ENCODE data around the gene OR5M11. TPM values are rescaled to one million over a fixed set of nuclear protein-coding genes. Genes with fewer than 3 reads are reported as not detected.

Gene OR5M11
- total RNA-seq, 1 experiment from 2014 or later = not detected

GRCh38 chr11:56531856-56532255 lies 11.2 kb downstream of the OR5M11 start:
- peaks cover 8% of the 10 kb centered on the region for H3K9me3 ChIP-seq (ENCODE audit: low read length)
- H4K20me1 ChIP-seq (ENCODE audit: insufficient read depth, low read depth, low read length) = no peaks in the 10 kb centered on the region
- no peak overlapping the region for H3K27ac ChIP-seq (ENCODE audit: low read length)
- H3K9ac ChIP-seq (ENCODE audit: low read length) = no peak overlapping the region
- H3K4me2 ChIP-seq (ENCODE audit: low read depth, low read length, poor library complexity, severe bottlenecking) = no peak overlapping the region
- H3K27me3 ChIP-seq (ENCODE audit: low read length) = no peaks in the 10 kb centered on the region
- no peaks in the 10 kb centered on the region for H3K79me2 ChIP-seq (ENCODE audit: low read length)
- no peaks in the 10 kb centered on the region for H3K4me1 ChIP-seq (ENCODE audit: low read length)
- H2AFZ ChIP-seq (ENCODE audit: low read length) = no peak overlapping the region
- no peaks in the 10 kb centered on the region for H3K36me3 ChIP-seq (ENCODE audit: insufficient read depth, low read length)
- DNase-seq = no peak
- no peak overlapping the region for H3K4me3 ChIP-seq (ENCODE audit: low read length)
- no peaks in the 10 kb centered on the region for H3K9me2 ChIP-seq (replicated peaks; ENCODE audit: insufficient read depth, low read length)

- no peak overlapping the region for H3K9ac ChIP-seq (ENCODE audit: low read length)
- no peaks in the 10 kb centered on the region for H4K20me1 ChIP-seq (ENCODE audit: insufficient read depth, low read depth, low read length)
- H3K4me3 ChIP-seq (ENCODE audit: low read length) = no peak overlapping the region
- H3K27ac ChIP-seq (ENCODE audit: low read length) = no peak overlapping the region
- no peaks in the 10 kb centered on the region for H3K36me3 ChIP-seq (ENCODE audit: insufficient read depth, low read length)
- H3K27me3 ChIP-seq (ENCODE audit: low read length) = no peaks in the 10 kb centered on the region
- no peaks in the 10 kb centered on the region; the same call in 1 of the 2 replicates for H3K9me2 ChIP-seq (replicated peaks; ENCODE audit: insufficient read depth, low read length)
- no peaks in the 10 kb centered on the region for H3K9me3 ChIP-seq (ENCODE audit: low read length)
- no peak for DNase-seq
- H2AFZ ChIP-seq (ENCODE audit: low read length) = no peak overlapping the region
- H3K79me2 ChIP-seq (ENCODE audit: low read length) = no peaks in the 10 kb centered on the region
- H3K4me1 ChIP-seq (ENCODE audit: low read length) = no peaks in the 10 kb centered on the region
- H3K4me2 ChIP-seq (ENCODE audit: low read depth, low read length, poor library complexity, severe bottlenecking) = no peak overlapping the region
These were observed 21.0 kb downstream of the OR5M11 start for GRCh38 chr11:56522008-56522407.

- Histone ChIP-seq H3K79me2 (ENCODE audit: low read length) (no peaks in the 10 kb centered on the region), H3K4me2 (ENCODE audit: low read depth, low read length, poor library complexity, severe bottlenecking) (no peak overlapping the region), H2AFZ (ENCODE audit: low read length) (no peak overlapping the region), H3K27me3 (ENCODE audit: low read length) (no peaks in the 10 kb centered on the region), H3K4me3 (ENCODE audit: low read length) (no peak overlapping the region), H4K20me1 (ENCODE audit: insufficient read depth, low read depth, low read length) (no peaks in the 10 kb centered on the region), H3K9ac (ENCODE audit: low read length) (no peak overlapping the region), H3K9me3 (ENCODE audit: low read length) (peaks cover 3% of the 10 kb centered on the region; the same call in 1 of the 2 replicates), H3K36me3 (ENCODE audit: insufficient read depth, low read length) (no peaks in the 10 kb centered on the region), H3K27ac (ENCODE audit: low read length) (no peak overlapping the region), H3K4me1 (ENCODE audit: low read length) (no peaks in the 10 kb centered on the region), H3K9me2 (replicated peaks; ENCODE audit: insufficient read depth, low read length) (no peaks in the 10 kb centered on the region)
- DNase-seq = no peak
These were observed 29.8 kb downstream of the OR5M11 start for GRCh38 chr11:56513280-56513679.

GRCh38 chr11:56509439-56509838 lies 33.6 kb downstream of the OR5M11 start:
- no peaks in the 10 kb centered on the region for H3K79me2 ChIP-seq (ENCODE audit: low read length)
- no peaks in the 10 kb centered on the region for H4K20me1 ChIP-seq (ENCODE audit: insufficient read depth, low read depth, low read length)
- no peak for DNase-seq
- no peaks in the 10 kb centered on the region for H3K4me1 ChIP-seq (ENCODE audit: low read length)
- no peaks in the 10 kb centered on the region for H3K27me3 ChIP-seq (ENCODE audit: low read length)
- H3K4me2 ChIP-seq (ENCODE audit: low read depth, low read length, poor library complexity, severe bottlenecking) = no peak overlapping the region
- H3K9me3 ChIP-seq (ENCODE audit: low read length) = no peaks in the 10 kb centered on the region
- no peak overlapping the region for H3K9ac ChIP-seq (ENCODE audit: low read length)
- no peak overlapping the region for H3K4me3 ChIP-seq (ENCODE audit: low read length)
- no peaks in the 10 kb centered on the region for H3K9me2 ChIP-seq (replicated peaks; ENCODE audit: insufficient read depth, low read length)
- H2AFZ ChIP-seq (ENCODE audit: low read length) = no peak overlapping the region
- H3K27ac ChIP-seq (ENCODE audit: low read length) = no peak overlapping the region
- no peaks in the 10 kb centered on the region for H3K36me3 ChIP-seq (ENCODE audit: insufficient read depth, low read length)

GRCh38 chr11:56497010-56497409 lies 46.0 kb downstream of the OR5M11 start:
- Histone ChIP-seq H3K4me3 (ENCODE audit: low read length) (no peak overlapping the region), H3K9me2 (replicated peaks; ENCODE audit: insufficient read depth, low read length) (no peaks in the 10 kb centered on the region), H3K9ac (ENCODE audit: low read length) (no peak overlapping the region), H3K4me2 (ENCODE audit: low read depth, low read length, poor library complexity, severe bottlenecking) (no peak overlapping the region), H2AFZ (ENCODE audit: low read length) (no peak overlapping the region), H3K4me1 (ENCODE audit: low read length) (no peaks in the 10 kb centered on the region), H3K27ac (ENCODE audit: low read length) (no peak overlapping the region), H3K27me3 (ENCODE audit: low read length) (no peaks in the 10 kb centered on the region), H3K9me3 (ENCODE audit: low read length) (0 out of 2 replicates have a peak, but pooled peaks cover 3% of the 10 kb centered on the region), H4K20me1 (ENCODE audit: insufficient read depth, low read depth, low read length) (no peaks in the 10 kb centered on the region), H3K36me3 (ENCODE audit: insufficient read depth, low read length) (no peaks in the 10 kb centered on the region), H3K79me2 (ENCODE audit: low read length) (no peaks in the 10 kb centered on the region)
- DNase-seq = no peak

- Histone ChIP-seq H3K9me3 (ENCODE audit: low read length) (0 out of 2 replicates have a peak, but pooled peaks cover 3% of the 10 kb centered on the region), H3K9ac (ENCODE audit: low read length) (no peak overlapping the region), H3K4me3 (ENCODE audit: low read length) (no peak overlapping the region), H4K20me1 (ENCODE audit: insufficient read depth, low read depth, low read length) (no peaks in the 10 kb centered on the region), H3K4me1 (ENCODE audit: low read length) (no peaks in the 10 kb centered on the region), H3K79me2 (ENCODE audit: low read length) (no peaks in the 10 kb centered on the region), H3K4me2 (ENCODE audit: low read depth, low read length, poor library complexity, severe bottlenecking) (no peak overlapping the region), H3K27ac (ENCODE audit: low read length) (no peak overlapping the region), H3K9me2 (replicated peaks; ENCODE audit: insufficient read depth, low read length) (no peaks in the 10 kb centered on the region), H3K27me3 (ENCODE audit: low read length) (no peaks in the 10 kb centered on the region), H2AFZ (ENCODE audit: low read length) (no peak overlapping the region), H3K36me3 (ENCODE audit: insufficient read depth, low read length) (no peaks in the 10 kb centered on the region)
- DNase-seq = no peak
These were observed 47.9 kb downstream of the OR5M11 start for GRCh38 chr11:56495117-56495516.

Other genes starting within 250 kb of the OR5M11 start
- not detected in 2 replicates for gene OR8K3, start 228.1 kb downstream of the OR5M11 start, total RNA-seq (2014; rRNA removed; shearing (Covaris generic); ENCODE audit: low replicate concordance)
- gene OR8K1, start 197.2 kb downstream of the OR5M11 start, total RNA-seq (2014; rRNA removed; shearing (Covaris generic); ENCODE audit: low replicate concordance) = not detected in 2 replicates
- not detected in 2 replicates for gene OR8J1, start 189.0 kb downstream of the OR5M11 start, total RNA-seq (2014; rRNA removed; shearing (Covaris generic); ENCODE audit: low replicate concordance)
- not detected in 2 replicates for gene OR8U1, start 167.6 kb downstream of the OR5M11 start, total RNA-seq (2014; rRNA removed; shearing (Covaris generic); ENCODE audit: low replicate concordance)
- not detected in 2 replicates for gene OR5AL1, start 130.6 kb downstream of the OR5M11 start, total RNA-seq (2014; rRNA removed; shearing (Covaris generic); ENCODE audit: low replicate concordance)
- not detected in 2 replicates for gene OR5M3, start 69.9 kb downstream of the OR5M11 start, total RNA-seq (2014; rRNA removed; shearing (Covaris generic); ENCODE audit: low replicate concordance)
- not detected in 2 replicates for gene OR5M8, start 51.9 kb downstream of the OR5M11 start, total RNA-seq (2014; rRNA removed; shearing (Covaris generic); ENCODE audit: low replicate concordance)
- gene OR5M10, start 34.5 kb upstream of the OR5M11 start, total RNA-seq (2014; rRNA removed; shearing (Covaris generic); ENCODE audit: low replicate concordance) = not detected in 2 replicates
- not detected in 2 replicates for gene OR5M1, start 71.6 kb upstream of the OR5M11 start, total RNA-seq (2014; rRNA removed; shearing (Covaris generic); ENCODE audit: low replicate concordance)
- gene OR5AP2, start 99.2 kb upstream of the OR5M11 start, total RNA-seq (2014; rRNA removed; shearing (Covaris generic); ENCODE audit: low replicate concordance) = not detected in 2 replicates
- gene OR5AR1, start 120.4 kb upstream of the OR5M11 start, total RNA-seq (2014; rRNA removed; shearing (Covaris generic); ENCODE audit: low replicate concordance) = not detected in 2 replicates
- gene OR9G1, start 155.8 kb upstream of the OR5M11 start, total RNA-seq (2014; rRNA removed; shearing (Covaris generic); ENCODE audit: low replicate concordance) = not detected in 2 replicates
- not detected in 2 replicates for gene OR9G4, start 205.4 kb upstream of the OR5M11 start, total RNA-seq (2014; rRNA removed; shearing (Covaris generic); ENCODE audit: low replicate concordance)

Measured in Karpas-422 (cell line).